ENCODE results near the gene SRGAP1.

Gene SRGAP1

DNA sequence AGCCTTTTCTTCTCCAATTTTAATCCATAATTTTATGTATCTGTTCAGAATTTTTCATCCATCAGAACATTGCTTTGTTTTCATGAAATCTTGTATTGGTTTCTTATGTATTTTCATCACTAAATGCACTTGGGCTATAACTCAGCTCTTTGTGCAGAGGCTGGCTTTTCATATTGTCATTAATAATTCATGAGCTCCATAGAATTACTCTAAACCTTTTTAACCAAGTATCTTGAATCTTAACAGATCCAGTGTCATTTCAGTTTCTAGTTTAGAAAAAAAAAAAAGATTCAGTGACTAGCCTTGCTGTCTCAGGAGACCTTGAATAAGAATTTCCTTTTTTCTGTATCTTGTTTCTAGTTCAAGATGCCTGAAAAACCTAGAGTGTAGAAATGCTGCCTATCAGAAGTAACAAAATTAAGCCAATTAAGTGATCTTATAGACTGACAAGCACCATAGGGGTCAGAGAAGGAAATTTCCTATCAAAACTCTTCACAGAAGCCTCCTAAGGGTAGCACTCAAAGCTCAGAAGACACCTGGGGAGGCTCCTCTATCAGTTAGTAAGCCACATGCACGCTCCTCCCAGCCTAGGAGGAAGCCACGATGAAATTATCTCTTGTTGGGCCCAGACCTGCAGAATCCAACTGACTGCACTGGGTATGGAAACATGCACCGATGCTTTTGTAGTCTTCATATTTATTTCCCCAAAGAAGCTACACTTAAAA is 214.2 kb downstream of the SRGAP1 start:
- DNase-seq (ENCODE audit: low read depth, low spot score) = no peak
- H3K27ac ChIP-seq (ENCODE audit: low read length) = no peak overlapping the region
- no peaks in the 10 kb centered on the region for H3K36me3 ChIP-seq (ENCODE audit: control insufficient read depth, insufficient read depth, low read length)
- WGBS (ENCODE audit: insufficient coverage, insufficient read length) = no CpG with 5 or more reads among the region's 3 CpGs
- H3K4me3 ChIP-seq (ENCODE audit: low read length) = no peak overlapping the region
- no peaks in the 10 kb centered on the region for H3K4me1 ChIP-seq (ENCODE audit: control insufficient read depth, insufficient read depth, low read length)
- H3K9me3 ChIP-seq (ENCODE audit: control insufficient read depth, insufficient read depth, low read length) = no peaks in the 10 kb centered on the region
- no peaks in the 10 kb centered on the region for H3K27me3 ChIP-seq (ENCODE audit: control insufficient read depth, insufficient read depth, low read length)

DNA sequence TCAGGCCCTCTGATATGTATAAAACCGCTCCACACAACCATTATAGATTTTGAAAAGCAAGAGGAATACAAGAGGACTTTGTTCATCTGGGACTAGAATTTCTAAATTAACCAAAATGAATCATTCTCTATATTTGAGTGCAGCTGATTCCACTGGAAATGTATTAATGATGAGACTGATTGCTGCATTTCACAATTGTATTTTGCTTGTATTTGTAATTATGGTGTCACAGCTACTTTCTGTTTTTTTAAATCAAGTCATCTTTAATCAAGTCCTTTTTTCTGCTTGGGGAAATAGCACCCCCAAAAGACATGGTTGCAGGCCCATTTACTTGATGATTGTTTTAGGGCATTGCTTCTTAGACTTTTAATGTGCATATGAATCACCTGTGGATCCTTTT is 215.2 kb downstream of the SRGAP1 start:
- no peaks in the 10 kb centered on the region for H3K36me3 ChIP-seq (ENCODE audit: control insufficient read depth, insufficient read depth, low read length)
- WGBS (ENCODE audit: insufficient coverage, insufficient read length) = no CpG with 5 or more reads among the region's 1 CpG
- no peaks in the 10 kb centered on the region for H3K27me3 ChIP-seq (ENCODE audit: control insufficient read depth, insufficient read depth, low read length)
- H3K9me3 ChIP-seq (ENCODE audit: control insufficient read depth, insufficient read depth, low read length) = no peaks in the 10 kb centered on the region
- H3K4me3 ChIP-seq (ENCODE audit: low read length) = no peak overlapping the region
- H3K4me1 ChIP-seq (ENCODE audit: control insufficient read depth, insufficient read depth, low read length) = no peaks in the 10 kb centered on the region
- no peak overlapping the region for H3K27ac ChIP-seq (ENCODE audit: low read length)
- DNase-seq (ENCODE audit: low read depth, low spot score) = no peak

DNA sequence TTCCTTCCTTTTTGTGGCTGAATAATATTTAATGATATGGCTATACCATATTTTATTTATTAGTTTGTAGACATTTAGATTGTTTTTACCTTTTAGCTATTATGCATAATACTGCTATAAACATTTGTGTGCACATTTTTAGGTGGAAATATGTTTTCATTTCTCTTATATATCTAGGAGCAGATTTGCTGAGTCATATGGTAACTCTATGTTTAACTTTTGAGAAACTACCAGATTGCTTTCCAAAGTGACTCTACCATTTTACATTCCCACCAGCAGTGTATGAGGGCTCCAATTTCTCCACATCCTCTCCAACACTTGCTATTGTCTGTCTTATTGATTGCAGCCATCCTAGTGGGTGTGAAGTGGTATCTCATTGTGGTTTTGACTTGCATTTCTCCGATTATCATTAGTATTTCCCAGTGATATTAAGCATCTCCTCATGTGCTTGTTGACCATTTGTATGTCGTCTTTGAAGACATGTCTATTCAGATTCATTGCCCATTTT is 217.4 kb downstream of the SRGAP1 start:
- Histone ChIP-seq H3K4me3 (ENCODE audit: low read length) (no peak overlapping the region), H3K27me3 (ENCODE audit: control insufficient read depth, insufficient read depth, low read length) (no peaks in the 10 kb centered on the region), H3K4me1 (ENCODE audit: control insufficient read depth, insufficient read depth, low read length) (no peaks in the 10 kb centered on the region), H3K27ac (ENCODE audit: low read length) (no peak overlapping the region), H3K9me3 (ENCODE audit: control insufficient read depth, insufficient read depth, low read length) (no peaks in the 10 kb centered on the region), H3K36me3 (ENCODE audit: control insufficient read depth, insufficient read depth, low read length) (no peaks in the 10 kb centered on the region)
- no CpG with 5 or more reads among the region's 2 CpGs for WGBS (ENCODE audit: insufficient coverage, insufficient read length)
- no peak for DNase-seq (ENCODE audit: low read depth, low spot score)

DNA sequence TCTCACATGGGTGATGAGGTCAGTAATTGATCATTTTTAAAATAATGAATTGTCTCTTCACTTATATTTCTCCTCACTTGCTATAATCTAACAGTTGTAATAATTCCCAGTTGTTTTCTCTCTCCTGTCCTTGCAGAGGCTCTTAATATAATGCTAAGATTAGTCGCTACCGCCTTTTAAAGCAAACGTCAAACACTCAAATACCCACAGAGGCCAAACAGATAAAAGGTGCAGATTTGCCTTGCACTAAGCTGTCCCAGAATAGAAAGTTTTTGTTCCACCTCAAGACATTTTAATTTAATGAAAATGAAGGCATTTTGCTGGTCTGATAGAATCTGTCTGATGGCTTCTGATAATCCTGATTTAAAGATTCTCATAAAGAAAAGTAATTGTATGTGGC is 218.6 kb downstream of the SRGAP1 start:
- Histone ChIP-seq H3K27me3 (ENCODE audit: control insufficient read depth, insufficient read depth, low read length) (no peaks in the 10 kb centered on the region), H3K4me1 (ENCODE audit: control insufficient read depth, insufficient read depth, low read length) (no peaks in the 10 kb centered on the region), H3K36me3 (ENCODE audit: control insufficient read depth, insufficient read depth, low read length) (no peaks in the 10 kb centered on the region), H3K27ac (ENCODE audit: low read length) (no peak overlapping the region), H3K9me3 (ENCODE audit: control insufficient read depth, insufficient read depth, low read length) (no peaks in the 10 kb centered on the region), H3K4me3 (ENCODE audit: low read length) (no peak overlapping the region)
- no peak for DNase-seq (ENCODE audit: low read depth, low spot score)
- WGBS (ENCODE audit: insufficient coverage, insufficient read length) = no CpG with 5 or more reads among the region's 3 CpGs

DNA sequence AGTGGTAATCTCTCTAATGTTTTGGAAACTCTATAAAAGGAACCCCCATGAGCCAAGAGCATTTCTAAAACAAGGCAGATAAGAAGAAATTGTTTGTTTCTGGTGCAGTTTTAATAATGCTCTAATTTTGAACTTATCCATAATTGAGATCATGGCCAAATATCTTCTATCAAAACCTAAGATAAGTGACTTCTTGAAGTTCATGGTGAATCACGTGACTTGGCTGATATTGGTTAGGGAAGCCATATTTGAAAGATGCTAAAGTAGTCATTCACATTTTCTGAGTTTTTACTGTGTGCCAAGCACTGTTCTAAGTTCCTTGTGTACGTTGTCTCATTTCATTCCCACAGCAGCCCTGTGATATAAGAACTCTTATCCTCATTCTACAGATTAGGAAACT is 219.7 kb downstream of the SRGAP1 start:
- Histone ChIP-seq H3K4me1 (ENCODE audit: control insufficient read depth, insufficient read depth, low read length) (no peaks in the 10 kb centered on the region), H3K9me3 (ENCODE audit: control insufficient read depth, insufficient read depth, low read length) (no peaks in the 10 kb centered on the region), H3K27ac (ENCODE audit: low read length) (no peak overlapping the region), H3K27me3 (ENCODE audit: control insufficient read depth, insufficient read depth, low read length) (no peaks in the 10 kb centered on the region), H3K36me3 (ENCODE audit: control insufficient read depth, insufficient read depth, low read length) (no peaks in the 10 kb centered on the region), H3K4me3 (ENCODE audit: low read length) (no peak overlapping the region)
- DNase-seq (ENCODE audit: low read depth, low spot score) = no peak
- WGBS (ENCODE audit: insufficient coverage, insufficient read length) = no CpG with 5 or more reads among the region's 2 CpGs

DNA sequence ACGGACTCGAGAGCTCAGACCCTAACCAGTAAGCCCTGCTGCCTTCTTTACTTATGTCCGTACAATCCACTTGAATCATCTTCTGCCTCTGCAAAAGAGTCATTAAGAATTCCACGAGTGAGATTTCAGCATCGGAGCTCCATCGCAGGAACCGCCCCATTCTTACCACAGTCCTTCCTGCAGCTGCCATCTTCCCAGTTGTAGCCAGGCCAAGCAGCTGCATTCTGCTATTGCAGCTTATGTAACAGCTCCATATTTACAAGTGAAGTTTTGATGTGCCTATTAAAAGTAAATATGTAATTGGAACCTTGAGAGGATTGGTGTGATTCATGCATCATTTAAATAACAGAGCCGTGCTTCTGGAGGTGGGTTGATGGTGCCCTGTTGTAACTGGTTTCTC is 220.2 kb downstream of the SRGAP1 start:
- no peak for DNase-seq (ENCODE audit: low read depth, low spot score)
- WGBS (ENCODE audit: insufficient coverage, insufficient read length) = no CpG with 5 or more reads among the region's 8 CpGs
- Histone ChIP-seq H3K4me1 (ENCODE audit: control insufficient read depth, insufficient read depth, low read length) (no peaks in the 10 kb centered on the region), H3K4me3 (ENCODE audit: low read length) (no peak overlapping the region), H3K27me3 (ENCODE audit: control insufficient read depth, insufficient read depth, low read length) (no peaks in the 10 kb centered on the region), H3K36me3 (ENCODE audit: control insufficient read depth, insufficient read depth, low read length) (no peaks in the 10 kb centered on the region), H3K27ac (ENCODE audit: low read length) (no peak overlapping the region), H3K9me3 (ENCODE audit: control insufficient read depth, insufficient read depth, low read length) (no peaks in the 10 kb centered on the region)

DNA sequence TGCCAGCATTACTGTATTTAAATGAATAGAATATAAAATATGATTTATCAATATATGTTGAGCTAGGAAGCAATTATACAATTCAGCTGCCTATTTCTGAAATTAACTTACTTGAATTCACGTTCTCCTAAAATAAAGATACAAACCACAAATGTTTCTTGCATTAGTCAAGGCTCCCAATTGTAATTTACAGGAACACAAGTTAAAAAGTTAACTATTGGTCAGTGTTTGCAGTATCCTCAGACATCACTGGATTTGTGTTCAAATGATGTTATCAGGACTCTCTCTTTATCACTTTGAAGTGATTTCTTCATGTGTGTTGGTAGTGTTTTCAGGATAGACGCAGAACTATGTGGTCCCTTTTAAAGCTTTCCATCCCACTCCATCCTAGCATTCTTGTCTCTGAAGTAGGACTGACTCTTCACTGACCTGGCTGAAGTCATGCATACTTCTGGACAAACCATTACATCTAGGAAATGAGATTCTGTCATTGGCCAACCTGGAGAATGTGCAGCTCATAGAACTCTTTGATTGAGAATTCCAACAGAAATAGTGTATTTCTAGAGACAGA is 221.5 kb downstream of the SRGAP1 start:
- H3K9me3 ChIP-seq (ENCODE audit: control insufficient read depth, insufficient read depth, low read length) = no peaks in the 10 kb centered on the region
- no peaks in the 10 kb centered on the region for H3K4me1 ChIP-seq (ENCODE audit: control insufficient read depth, insufficient read depth, low read length)
- DNase-seq (ENCODE audit: low read depth, low spot score) = no peak
- H3K4me3 ChIP-seq (ENCODE audit: low read length) = no peak overlapping the region
- WGBS (ENCODE audit: insufficient coverage, insufficient read length) = no CpG with 5 or more reads among the region's 2 CpGs
- H3K36me3 ChIP-seq (ENCODE audit: control insufficient read depth, insufficient read depth, low read length) = no peaks in the 10 kb centered on the region
- H3K27me3 ChIP-seq (ENCODE audit: control insufficient read depth, insufficient read depth, low read length) = no peaks in the 10 kb centered on the region
- H3K27ac ChIP-seq (ENCODE audit: low read length) = no peak overlapping the region

DNA sequence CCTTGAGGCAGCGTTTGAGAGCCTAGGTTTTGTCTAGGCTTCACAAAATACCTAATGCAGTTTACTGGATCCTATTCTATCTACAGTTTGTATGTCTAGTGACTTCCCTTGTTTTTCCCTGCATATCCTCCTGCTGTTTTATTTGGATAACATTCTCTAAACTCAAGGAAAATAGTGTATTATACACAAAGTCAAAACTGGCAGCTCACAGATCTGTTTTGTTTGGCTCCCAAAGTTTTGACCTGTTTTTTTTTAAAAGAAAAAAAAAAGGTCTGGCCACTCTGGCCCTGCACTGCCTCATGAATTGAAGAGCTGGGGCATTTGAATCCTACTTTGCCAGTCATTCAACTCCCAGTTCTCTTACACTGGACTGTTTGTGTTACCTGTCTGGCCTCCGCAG is 222.3 kb downstream of the SRGAP1 start:
- Histone ChIP-seq H3K9me3 (ENCODE audit: control insufficient read depth, insufficient read depth, low read length) (no peaks in the 10 kb centered on the region), H3K4me3 (ENCODE audit: low read length) (no peak overlapping the region), H3K27me3 (ENCODE audit: control insufficient read depth, insufficient read depth, low read length) (no peaks in the 10 kb centered on the region), H3K4me1 (ENCODE audit: control insufficient read depth, insufficient read depth, low read length) (no peaks in the 10 kb centered on the region), H3K27ac (ENCODE audit: low read length) (no peak overlapping the region), H3K36me3 (ENCODE audit: control insufficient read depth, insufficient read depth, low read length) (no peaks in the 10 kb centered on the region)
- no CpG with 5 or more reads among the region's 2 CpGs for WGBS (ENCODE audit: insufficient coverage, insufficient read length)
- no peak for DNase-seq (ENCODE audit: low read depth, low spot score)

DNA sequence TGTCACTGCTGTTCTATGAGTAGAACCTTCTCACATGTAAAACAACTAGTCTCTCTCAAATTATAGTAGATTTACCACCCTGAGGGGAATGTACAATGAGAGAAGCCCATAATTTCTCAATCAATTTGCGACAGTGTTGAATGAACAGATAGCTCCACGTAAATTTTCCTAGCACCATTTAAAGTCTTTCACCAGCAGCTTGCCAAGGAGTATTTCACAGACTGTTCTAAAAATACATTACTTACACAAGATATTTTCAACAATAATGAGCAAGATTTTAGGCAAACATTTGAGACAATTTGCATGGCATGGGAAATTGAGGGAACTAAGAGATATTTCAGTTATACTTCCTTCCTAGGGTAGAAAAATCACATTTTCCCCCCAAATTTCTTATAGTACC is 226.0 kb downstream of the SRGAP1 start:
- Histone ChIP-seq H3K27ac (ENCODE audit: low read length) (no peak overlapping the region), H3K4me3 (ENCODE audit: low read length) (no peak overlapping the region), H3K4me1 (ENCODE audit: control insufficient read depth, insufficient read depth, low read length) (no peaks in the 10 kb centered on the region), H3K36me3 (ENCODE audit: control insufficient read depth, insufficient read depth, low read length) (no peaks in the 10 kb centered on the region), H3K9me3 (ENCODE audit: control insufficient read depth, insufficient read depth, low read length) (no peaks in the 10 kb centered on the region), H3K27me3 (ENCODE audit: control insufficient read depth, insufficient read depth, low read length) (peaks cover 2% of the 10 kb centered on the region; the same call in 1 of the 2 replicates)
- DNase-seq (ENCODE audit: low read depth, low spot score) = no peak
- no CpG with 5 or more reads among the region's 2 CpGs for WGBS (ENCODE audit: insufficient coverage, insufficient read length)

DNA sequence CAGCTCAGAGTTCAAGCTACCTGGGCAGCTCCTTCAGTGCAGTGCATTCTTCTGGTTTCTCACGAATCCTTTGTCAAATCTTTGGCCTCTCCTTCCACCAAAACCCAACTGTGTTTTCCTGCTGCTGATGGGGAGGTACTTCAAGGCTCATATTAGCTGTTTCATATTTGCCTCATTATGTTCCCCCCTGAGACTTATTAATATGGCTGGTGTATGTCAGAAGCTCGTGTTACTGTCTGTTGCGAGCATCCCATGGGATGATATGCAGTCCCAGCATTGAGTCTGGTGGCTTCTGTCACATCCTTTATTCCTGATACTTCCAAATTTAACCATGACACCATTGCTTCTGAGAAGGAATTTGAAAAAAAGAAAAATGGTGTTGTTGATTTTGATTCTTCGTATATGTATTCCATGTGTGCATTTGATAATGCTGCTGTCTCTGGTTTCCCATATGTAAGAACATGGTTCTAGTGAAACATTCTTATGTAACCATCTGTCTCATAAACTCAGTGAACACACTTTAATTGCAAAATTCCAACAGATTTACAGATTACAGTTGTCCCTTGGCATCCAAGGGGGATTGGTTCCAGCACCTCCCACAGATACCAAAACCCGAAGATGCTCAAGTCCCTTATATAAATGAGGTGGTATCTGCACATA is 228.5 kb downstream of the SRGAP1 start:
- no peak overlapping the region for H3K4me3 ChIP-seq (ENCODE audit: low read length)
- no peak overlapping the region for H3K27ac ChIP-seq (ENCODE audit: low read length)
- H3K27me3 ChIP-seq (ENCODE audit: control insufficient read depth, insufficient read depth, low read length) = peaks cover 2% of the 10 kb centered on the region; the same call in 1 of the 2 replicates
- no peaks in the 10 kb centered on the region for H3K36me3 ChIP-seq (ENCODE audit: control insufficient read depth, insufficient read depth, low read length)
- no CpG with 5 or more reads among the region's 5 CpGs for WGBS (ENCODE audit: insufficient coverage, insufficient read length)
- no peaks in the 10 kb centered on the region for H3K4me1 ChIP-seq (ENCODE audit: control insufficient read depth, insufficient read depth, low read length)
- DNase-seq (ENCODE audit: low read depth, low spot score) = no peak
- H3K9me3 ChIP-seq (ENCODE audit: control insufficient read depth, insufficient read depth, low read length) = no peaks in the 10 kb centered on the region
